ENCODE measurements around the gene UVRAG. TPM values are rescaled to one million over a fixed set of nuclear protein-coding genes. Genes with fewer than 3 reads are reported as not detected.

Gene UVRAG
- total RNA-seq, 1 donor from 2014 or later, result 17.8 TPM

- TF ChIP-seq CTCF (IDR thresholded peaks at IDR 0.05; ENCODE audit: partially characterized antibody, unreplicated experiment), result no peak
- Mint-ChIP-seq H3K27ac (ENCODE audit: unreplicated experiment) (no peak overlapping the region), H3K4me3 (ENCODE audit: unreplicated experiment) (no peak overlapping the region), H3K27me3 (ENCODE audit: unreplicated experiment) (peaks cover 1% of the 10 kb centered on the region), H3K36me3 (ENCODE audit: unreplicated experiment) (no peaks in the 10 kb centered on the region), H3K9me3 (ENCODE audit: unreplicated experiment) (no peaks in the 10 kb centered on the region), H3K4me1 (ENCODE audit: low read depth, unreplicated experiment) (no peaks in the 10 kb centered on the region)
- DNase-seq, result no peak
Observed at GRCh38 chr11:75994616-75995015, 179.6 kb downstream of the UVRAG start.

GRCh38 chr11:75996523-75997442, 181.8 kb downstream of the UVRAG start:
- no peak for DNase-seq
- peaks cover 13% of the 10 kb centered on the region for H3K36me3 Mint-ChIP-seq (ENCODE audit: unreplicated experiment)
- H3K4me1 Mint-ChIP-seq (ENCODE audit: low read depth, unreplicated experiment), result no peaks in the 10 kb centered on the region
- no peak for TF ChIP-seq CTCF (IDR thresholded peaks at IDR 0.05; ENCODE audit: partially characterized antibody, unreplicated experiment)
- no peak overlapping the region for H3K27ac Mint-ChIP-seq (ENCODE audit: unreplicated experiment)
- no peaks in the 10 kb centered on the region for H3K9me3 Mint-ChIP-seq (ENCODE audit: unreplicated experiment)
- no peak overlapping the region for H3K4me3 Mint-ChIP-seq (ENCODE audit: unreplicated experiment)
- H3K27me3 Mint-ChIP-seq (ENCODE audit: unreplicated experiment), result peaks cover 4% of the 10 kb centered on the region

GRCh38 chr11:76004400-76004799, 189.4 kb downstream of the UVRAG start:
- Mint-ChIP-seq H3K27me3 (ENCODE audit: unreplicated experiment) (peaks cover 2% of the 10 kb centered on the region), H3K4me3 (ENCODE audit: unreplicated experiment) (no peak overlapping the region), H3K9me3 (ENCODE audit: unreplicated experiment) (no peaks in the 10 kb centered on the region), H3K27ac (ENCODE audit: unreplicated experiment) (no peak overlapping the region), H3K36me3 (ENCODE audit: unreplicated experiment) (peaks cover 18% of the 10 kb centered on the region), H3K4me1 (ENCODE audit: low read depth, unreplicated experiment) (no peaks in the 10 kb centered on the region)
- DNase-seq, result no peak
- no peak for TF ChIP-seq CTCF (IDR thresholded peaks at IDR 0.05; ENCODE audit: partially characterized antibody, unreplicated experiment)

GRCh38 chr11:76005756-76006155, 190.7 kb downstream of the UVRAG start:
- no peak for TF ChIP-seq CTCF (IDR thresholded peaks at IDR 0.05; ENCODE audit: partially characterized antibody, unreplicated experiment)
- Mint-ChIP-seq H3K9me3 (ENCODE audit: unreplicated experiment) (no peaks in the 10 kb centered on the region), H3K4me1 (ENCODE audit: low read depth, unreplicated experiment) (no peaks in the 10 kb centered on the region), H3K4me3 (ENCODE audit: unreplicated experiment) (no peak overlapping the region), H3K27ac (ENCODE audit: unreplicated experiment) (no peak overlapping the region), H3K27me3 (ENCODE audit: unreplicated experiment) (peaks cover 2% of the 10 kb centered on the region), H3K36me3 (ENCODE audit: unreplicated experiment) (peaks cover 12% of the 10 kb centered on the region)
- no peak for DNase-seq

GRCh38 chr11:76007166-76007565, 192.2 kb downstream of the UVRAG start:
- no peak for DNase-seq
- Mint-ChIP-seq H3K9me3 (ENCODE audit: unreplicated experiment) (no peaks in the 10 kb centered on the region), H3K4me1 (ENCODE audit: low read depth, unreplicated experiment) (no peaks in the 10 kb centered on the region), H3K27me3 (ENCODE audit: unreplicated experiment) (no peaks in the 10 kb centered on the region), H3K36me3 (ENCODE audit: unreplicated experiment) (peaks cover 4% of the 10 kb centered on the region), H3K27ac (ENCODE audit: unreplicated experiment) (no peak overlapping the region), H3K4me3 (ENCODE audit: unreplicated experiment) (no peak overlapping the region)
- no peak for TF ChIP-seq CTCF (IDR thresholded peaks at IDR 0.05; ENCODE audit: partially characterized antibody, unreplicated experiment)

Measured in glutamatergic neuron (in vitro differentiated cells).